ENCODE results near the gene CIDEB. TPM values are rescaled to one million over a fixed set of nuclear protein-coding genes. Genes with fewer than 3 reads are reported as not detected.

CIDEB gene
- total and polyA plus RNA-seq, 2 of the 13 experiments (the other 11 are each of a cell fraction or from before 2014, with no cell fraction given): 35.8 to 110 TPM

DNA sequence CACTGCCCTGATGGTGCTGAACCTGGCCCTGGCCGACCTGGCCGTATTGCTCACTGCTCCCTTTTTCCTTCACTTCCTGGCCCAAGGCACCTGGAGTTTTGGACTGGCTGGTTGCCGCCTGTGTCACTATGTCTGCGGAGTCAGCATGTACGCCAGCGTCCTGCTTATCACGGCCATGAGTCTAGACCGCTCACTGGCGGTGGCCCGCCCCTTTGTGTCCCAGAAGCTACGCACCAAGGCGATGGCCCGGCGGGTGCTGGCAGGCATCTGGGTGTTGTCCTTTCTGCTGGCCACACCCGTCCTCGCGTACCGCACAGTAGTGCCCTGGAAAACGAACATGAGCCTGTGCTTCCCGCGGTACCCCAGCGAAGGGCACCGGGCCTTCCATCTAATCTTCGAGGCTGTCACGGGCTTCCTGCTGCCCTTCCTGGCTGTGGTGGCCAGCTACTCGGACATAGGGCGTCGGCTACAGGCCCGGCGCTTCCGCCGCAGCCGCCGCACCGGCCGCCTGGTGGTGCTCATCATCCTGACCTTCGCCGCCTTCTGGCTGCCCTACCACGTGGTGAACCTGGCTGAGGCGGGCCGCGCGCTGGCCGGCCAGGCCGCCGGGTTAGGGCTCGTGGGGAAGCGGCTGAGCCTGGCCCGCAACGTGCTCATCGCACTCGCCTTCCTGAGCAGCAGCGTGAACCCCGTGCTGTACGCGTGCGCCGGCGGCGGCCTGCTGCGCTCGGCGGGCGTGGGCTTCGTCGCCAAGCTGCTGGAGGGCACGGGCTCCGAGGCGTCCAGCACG lies 8.2 kb upstream of the CIDEB start (continued):
- TF ChIP-seq, protein P1, sequence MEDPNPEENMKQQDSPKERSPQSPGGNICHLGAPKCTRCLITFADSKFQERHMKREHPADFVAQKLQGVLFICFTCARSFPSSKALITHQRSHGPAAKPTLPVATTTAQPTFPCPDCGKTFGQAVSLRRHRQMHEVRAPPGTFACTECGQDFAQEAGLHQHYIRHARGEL (CRISPR knock-in tag; IDR thresholded peaks at IDR 0.05): peak; percentile 97
- peak; percentile 57; the same call in 1 of the 2 replicates for TF ChIP-seq IRF2 (CRISPR knock-in tag; IDR thresholded peaks at IDR 0.05)
- TF ChIP-seq GLI4 (CRISPR knock-in tag; IDR thresholded peaks at IDR 0.05; ENCODE audit: borderline replicate concordance): peak; percentile 98; the same call in 1 of the 2 replicates
- TF ChIP-seq, protein P2, sequence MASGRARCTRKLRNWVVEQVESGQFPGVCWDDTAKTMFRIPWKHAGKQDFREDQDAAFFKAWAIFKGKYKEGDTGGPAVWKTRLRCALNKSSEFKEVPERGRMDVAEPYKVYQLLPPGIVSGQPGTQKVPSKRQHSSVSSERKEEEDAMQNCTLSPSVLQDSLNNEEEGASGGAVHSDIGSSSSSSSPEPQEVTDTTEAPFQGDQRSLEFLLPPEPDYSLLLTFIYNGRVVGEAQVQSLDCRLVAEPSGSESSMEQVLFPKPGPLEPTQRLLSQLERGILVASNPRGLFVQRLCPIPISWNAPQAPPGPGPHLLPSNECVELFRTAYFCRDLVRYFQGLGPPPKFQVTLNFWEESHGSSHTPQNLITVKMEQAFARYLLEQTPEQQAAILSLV (CRISPR knock-in tag; IDR thresholded peaks at IDR 0.05; ENCODE audit: borderline replicate concordance): peak; percentile 97
- TF ChIP-seq, protein P3, sequence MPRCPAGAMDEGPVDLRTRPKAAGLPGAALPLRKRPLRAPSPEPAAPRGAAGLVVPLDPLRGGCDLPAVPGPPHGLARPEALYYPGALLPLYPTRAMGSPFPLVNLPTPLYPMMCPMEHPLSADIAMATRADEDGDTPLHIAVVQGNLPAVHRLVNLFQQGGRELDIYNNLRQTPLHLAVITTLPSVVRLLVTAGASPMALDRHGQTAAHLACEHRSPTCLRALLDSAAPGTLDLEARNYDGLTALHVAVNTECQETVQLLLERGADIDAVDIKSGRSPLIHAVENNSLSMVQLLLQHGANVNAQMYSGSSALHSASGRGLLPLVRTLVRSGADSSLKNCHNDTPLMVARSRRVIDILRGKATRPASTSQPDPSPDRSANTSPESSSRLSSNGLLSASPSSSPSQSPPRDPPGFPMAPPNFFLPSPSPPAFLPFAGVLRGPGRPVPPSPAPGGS (CRISPR knock-in tag; IDR thresholded peaks at IDR 0.05): peak; percentile 100
- TF ChIP-seq HCFC1 (IDR thresholded peaks at IDR 0.05; ENCODE audit: low read depth, low read length): 0 out of 2 replicates have a peak, but pooled peaks have one; percentile 10
- TF ChIP-seq RFXANK (CRISPR knock-in tag; IDR thresholded peaks at IDR 0.05): peak; percentile 72; the same call in 1 of the 2 replicates
- TF ChIP-seq NFYB (CRISPR knock-in tag; IDR thresholded peaks at IDR 0.05): peak; percentile 42; the same call in 1 of the 2 replicates
- TF ChIP-seq MED1 (CRISPR knock-in tag; IDR thresholded peaks at IDR 0.05): peak; percentile 90
- TF ChIP-seq NFATC3 (CRISPR knock-in tag; IDR thresholded peaks at IDR 0.05): peak; percentile 76; the same call in 1 of the 2 replicates
- TF ChIP-seq ZBTB21 (CRISPR knock-in tag; IDR thresholded peaks at IDR 0.05): peak; percentile 64; the same call in 1 of the 2 replicates
- no peak for TF ChIP-seq KDM5A (IDR thresholded peaks at IDR 0.05; ENCODE audit: borderline replicate concordance, low read length)
- no peak for TF ChIP-seq NR2F2 (IDR thresholded peaks at IDR 0.05; ENCODE audit: borderline replicate concordance, low read depth)
- no peak for TF ChIP-seq HDAC1 (CRISPR knock-in tag; IDR thresholded peaks at IDR 0.05)
- TF ChIP-seq CENPT (CRISPR knock-in tag; IDR thresholded peaks at IDR 0.05; ENCODE audit: low read depth): peak; percentile 96; the same call in 1 of the 2 replicates
- TF ChIP-seq GABPB1 (CRISPR knock-in tag; IDR thresholded peaks at IDR 0.05): peak; percentile 94
- peak; percentile 80 for TF ChIP-seq SAP130 (CRISPR knock-in tag; IDR thresholded peaks at IDR 0.05; ENCODE audit: low read depth)
- TF ChIP-seq SIN3B (IDR thresholded peaks at IDR 0.05; ENCODE audit: low read length): 0 out of 2 replicates have a peak, but pooled peaks have one; percentile 10
- peak; percentile 55; the same call in 1 of the 2 replicates for TF ChIP-seq HMG20A (CRISPR knock-in tag; IDR thresholded peaks at IDR 0.05; ENCODE audit: borderline replicate concordance)
- TF ChIP-seq, protein P4, sequence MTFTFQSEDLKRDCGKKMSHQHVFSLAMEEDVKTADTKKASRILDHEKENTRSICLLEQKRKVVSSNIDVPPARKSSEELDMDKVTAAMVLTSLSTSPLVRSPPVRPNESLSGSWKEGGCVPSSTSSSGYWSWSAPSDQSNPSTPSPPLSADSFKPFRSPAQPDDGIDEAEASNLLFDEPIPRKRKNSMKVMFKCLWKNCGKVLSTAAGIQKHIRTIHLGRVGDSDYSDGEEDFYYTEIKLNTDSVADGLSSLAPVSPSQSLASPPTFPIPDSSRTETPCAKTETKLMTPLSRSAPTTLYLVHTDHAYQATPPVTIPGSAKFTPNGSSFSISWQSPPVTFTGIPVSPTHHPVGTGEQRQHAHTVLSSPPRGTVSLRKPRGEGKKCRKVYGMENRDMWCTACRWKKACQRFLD (CRISPR knock-in tag; IDR thresholded peaks at IDR 0.05; ENCODE audit: borderline replicate concordance): peak; percentile 95
- 0 out of 2 replicates have a peak, but pooled peaks have one; percentile 63 for TF ChIP-seq NCOA5 (CRISPR knock-in tag; IDR thresholded peaks at IDR 0.05)
- TF ChIP-seq IKZF1 (IDR thresholded peaks at IDR 0.05): no peak
- peak; percentile 99 for TF ChIP-seq ZNF883 (CRISPR knock-in tag; IDR thresholded peaks at IDR 0.05; ENCODE audit: not compliant biosample characterization)
- TF ChIP-seq SNRNP70 (IDR thresholded peaks at IDR 0.05; ENCODE audit: low read depth, low read length): no peak
- TF ChIP-seq ZNF792 (CRISPR knock-in tag; IDR thresholded peaks at IDR 0.05): peak; percentile 99
- 0 out of 2 replicates have a peak, but pooled peaks have one; percentile 82 for TF ChIP-seq ZFP62 (CRISPR knock-in tag; IDR thresholded peaks at IDR 0.05)
- TF ChIP-seq NFE2L2 (IDR thresholded peaks at IDR 0.05; ENCODE audit: low read length): 0 out of 2 replicates have a peak, but pooled peaks have one; percentile 11
- TF ChIP-seq SP5 (CRISPR knock-in tag; IDR thresholded peaks at IDR 0.05; ENCODE audit: borderline replicate concordance, low read depth): peak; percentile 57
- no peak for TF ChIP-seq TCF12 (IDR thresholded peaks at IDR 0.05)
- TF ChIP-seq TCF12 (CRISPR knock-in tag; IDR thresholded peaks at IDR 0.05): peak; percentile 94; the same call in 1 of the 2 replicates

All from HepG2 (cell line).